RWPE1 (cell line): ENCODE data around the gene ZNF292.
"Not testable (repeated sequence)": the region's sequence is repeated elsewhere in the genome, so short reads cannot be mapped to it uniquely, and the experiment has no call there.

ENCODE experiments used
- CTCF ChIA-PET: fragments of 350-600 bp; sonication (Branson Sonifier 250); formaldehyde crosslinking; extraction: SDS; loops from one replicate; lab custom pipeline; 2021; lab: Yijun Ruan, JAX
- POLR2A ChIA-PET: fragments of 400-600 bp; formaldehyde crosslinking; extraction: SDS; loops from one replicate; lab custom pipeline; 2020; ENCODE audit warnings: antibody characterized with exemption; ENCODE audit not compliant: low non-redundant PET; lab: Yijun Ruan, JAX
- DNase-seq: peaks from one replicate; pipeline ENCODE4 v3.0.0; 2012; ENCODE audit warnings: low spot score
- H3K27ac ChIP-seq: fragments of 450-650 bp; 2 replicates; pipeline ENCODE4 v1.5.1; 2017
- TF ChIP-seq, protein P1 (sequence below): fragments of 450-650 bp; conservative IDR thresholded peaks from 2 replicates; pipeline ENCODE4 v1.5.1; 2017; ENCODE audit warnings: low read depth, mild to moderate bottlenecking

The ZNF292 gene

DNA sequence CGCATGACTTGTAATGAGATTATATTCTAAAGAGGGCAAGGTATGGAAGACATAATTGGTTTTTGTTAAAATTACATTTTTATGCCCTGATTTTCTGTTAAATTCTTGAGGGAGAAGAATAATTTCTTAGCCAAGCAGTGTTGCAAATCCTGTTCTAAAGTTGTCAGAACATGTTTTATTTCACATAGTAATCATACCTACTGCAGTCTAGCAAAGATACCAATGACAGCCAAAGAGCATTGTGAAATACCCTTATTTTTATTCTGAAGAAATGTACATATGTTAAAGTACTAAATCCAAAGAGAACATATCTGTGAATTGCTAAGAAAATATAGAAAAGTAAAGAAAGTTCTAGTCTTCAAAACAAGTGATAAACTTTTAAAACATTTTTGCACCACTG lies 127.4 kb downstream of the ZNF292 start:
- DNase-seq = peak; percentile 23
- ChIA-PET CTCF (no interaction called here), POLR2A (no interaction called here)
- TF ChIP-seq, protein P1, sequence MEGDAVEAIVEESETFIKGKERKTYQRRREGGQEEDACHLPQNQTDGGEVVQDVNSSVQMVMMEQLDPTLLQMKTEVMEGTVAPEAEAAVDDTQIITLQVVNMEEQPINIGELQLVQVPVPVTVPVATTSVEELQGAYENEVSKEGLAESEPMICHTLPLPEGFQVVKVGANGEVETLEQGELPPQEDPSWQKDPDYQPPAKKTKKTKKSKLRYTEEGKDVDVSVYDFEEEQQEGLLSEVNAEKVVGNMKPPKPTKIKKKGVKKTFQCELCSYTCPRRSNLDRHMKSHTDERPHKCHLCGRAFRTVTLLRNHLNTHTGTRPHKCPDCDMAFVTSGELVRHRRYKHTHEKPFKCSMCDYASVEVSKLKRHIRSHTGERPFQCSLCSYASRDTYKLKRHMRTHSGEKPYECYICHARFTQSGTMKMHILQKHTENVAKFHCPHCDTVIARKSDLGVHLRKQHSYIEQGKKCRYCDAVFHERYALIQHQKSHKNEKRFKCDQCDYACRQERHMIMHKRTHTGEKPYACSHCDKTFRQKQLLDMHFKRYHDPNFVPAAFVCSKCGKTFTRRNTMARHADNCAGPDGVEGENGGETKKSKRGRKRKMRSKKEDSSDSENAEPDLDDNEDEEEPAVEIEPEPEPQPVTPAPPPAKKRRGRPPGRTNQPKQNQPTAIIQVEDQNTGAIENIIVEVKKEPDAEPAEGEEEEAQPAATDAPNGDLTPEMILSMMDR = no peak
- H3K27ac ChIP-seq = no peak overlapping the region

DNA sequence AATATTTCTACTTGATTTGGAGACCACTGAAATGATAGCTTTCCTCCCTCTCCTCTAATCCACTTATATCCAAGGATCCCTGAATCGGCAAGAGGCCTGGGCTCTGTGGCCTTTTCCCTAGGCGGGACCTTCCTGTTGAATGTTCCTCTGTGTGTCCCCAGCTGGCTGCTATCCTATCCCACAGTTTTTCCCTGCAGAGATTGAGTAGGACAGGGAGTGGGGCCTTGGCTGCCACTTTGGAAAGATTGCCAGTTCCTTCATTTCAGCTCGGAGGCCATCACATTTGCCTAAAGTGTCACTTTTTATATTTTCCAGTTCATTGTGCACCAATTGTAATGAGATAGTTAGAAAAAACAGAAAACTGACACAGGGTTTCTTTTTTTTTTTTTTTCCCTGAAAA lies 128.1 kb downstream of the ZNF292 start:
- TF ChIP-seq, protein P1 = no peak

DNA sequence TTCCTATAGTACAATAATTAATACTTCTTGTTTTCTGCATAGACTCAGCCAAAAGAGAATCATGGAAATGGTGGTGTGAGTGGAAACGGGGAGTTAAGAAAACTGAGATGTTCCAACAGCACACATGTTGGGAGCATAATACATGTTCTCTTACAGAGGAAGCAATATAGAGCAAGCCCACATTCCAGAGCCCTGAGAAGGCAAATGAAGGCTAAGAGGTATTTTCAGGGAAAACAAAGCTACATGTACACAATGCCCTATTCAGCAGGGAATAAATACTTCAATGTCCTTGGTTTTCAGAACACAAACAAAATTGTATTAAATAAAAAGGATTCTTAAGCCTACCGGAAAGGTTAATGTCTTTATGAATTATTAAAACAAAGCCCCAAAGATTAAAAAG lies 131.9 kb downstream of the ZNF292 start:
- DNase-seq = no peak
- TF ChIP-seq, protein P1 = no peak
- CTCF ChIA-PET = no interaction called here
- POLR2A ChIA-PET = no interaction called here
- H3K27ac ChIP-seq = no peak overlapping the region

More for the DNA sequence above, 128.1 kb downstream of the ZNF292 start:
- ChIA-PET CTCF (interaction anchor here (0.6 to 0.7 kb wide), 2 partner anchors 44 to 204 kb away, joined by 3 to 4 read pairs; no protein-coding TSS in a partner anchor), POLR2A (no interaction called here)
- no peak for DNase-seq
- H3K27ac ChIP-seq = no peak overlapping the region

DNA sequence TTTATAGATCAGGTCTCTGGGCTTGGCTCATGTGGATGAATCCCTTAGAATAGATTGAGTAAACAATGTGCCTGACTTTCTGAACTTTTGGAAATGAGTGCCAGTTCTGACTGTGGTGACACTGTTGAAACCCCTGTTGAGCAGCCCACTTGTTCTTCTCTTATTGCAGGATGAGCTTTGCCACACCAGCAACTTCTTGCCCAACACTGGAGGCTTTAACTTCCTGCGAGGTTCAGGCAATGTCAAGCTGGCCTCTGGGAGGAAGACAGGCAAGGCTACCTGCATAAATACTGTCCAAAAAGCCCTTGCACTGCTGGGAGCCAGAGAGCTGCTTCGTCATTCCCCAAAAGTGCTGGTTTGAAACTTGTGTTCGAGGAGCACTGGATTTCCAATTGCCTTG lies 134.2 kb downstream of the ZNF292 start:
- no peak overlapping the region for H3K27ac ChIP-seq
- DNase-seq = no peak
- ChIA-PET CTCF (no interaction called here), POLR2A (no interaction called here)
- TF ChIP-seq, protein P1 = no peak

DNA sequence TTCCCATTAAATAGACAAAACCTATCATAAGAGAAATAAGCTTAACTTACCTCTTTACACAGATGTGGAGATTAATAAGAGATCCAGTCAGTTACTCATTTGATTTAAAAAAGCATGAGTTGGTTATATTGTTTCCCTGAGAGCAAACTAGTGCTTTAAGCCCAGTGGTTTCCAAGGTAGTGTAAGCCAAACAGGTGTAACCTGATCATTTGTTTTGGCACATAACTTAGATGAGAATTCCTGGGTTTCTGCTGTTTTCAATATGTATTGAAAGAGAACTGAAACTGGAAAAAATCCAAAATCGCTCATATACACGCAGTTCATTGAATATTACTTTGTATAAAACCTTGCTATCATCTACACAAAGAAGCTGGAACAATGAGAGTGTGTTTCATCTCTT lies 136.5 kb downstream of the ZNF292 start:
- no peak overlapping the region for H3K27ac ChIP-seq
- CTCF ChIA-PET = no interaction called here
- DNase-seq = no peak
- POLR2A ChIA-PET = no interaction called here
- TF ChIP-seq, protein P1 = no peak

DNA sequence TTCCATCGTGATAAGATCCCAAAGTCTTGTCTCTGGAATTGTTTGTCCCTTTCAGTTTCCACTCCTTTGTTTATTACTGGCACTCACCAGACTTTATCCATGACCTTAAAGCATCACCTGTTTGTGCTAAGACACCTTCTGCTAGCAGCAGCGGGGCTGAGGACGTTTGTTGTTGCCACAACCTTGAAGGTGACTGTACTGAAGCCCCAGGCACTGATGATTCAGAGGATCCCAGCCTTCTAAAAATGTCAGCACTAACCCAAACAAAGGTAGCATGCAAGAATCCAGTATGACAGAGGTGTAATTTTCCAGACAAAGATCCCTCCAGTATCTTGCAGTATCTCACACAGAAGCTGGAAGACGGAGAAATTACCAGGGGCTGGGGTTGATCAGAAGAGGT lies 138.2 kb downstream of the ZNF292 start:
- TF ChIP-seq, protein P1 = no peak
- no peak overlapping the region for H3K27ac ChIP-seq
- CTCF ChIA-PET = no interaction called here
- POLR2A ChIA-PET = no interaction called here
- peak; percentile 20 for DNase-seq

DNA sequence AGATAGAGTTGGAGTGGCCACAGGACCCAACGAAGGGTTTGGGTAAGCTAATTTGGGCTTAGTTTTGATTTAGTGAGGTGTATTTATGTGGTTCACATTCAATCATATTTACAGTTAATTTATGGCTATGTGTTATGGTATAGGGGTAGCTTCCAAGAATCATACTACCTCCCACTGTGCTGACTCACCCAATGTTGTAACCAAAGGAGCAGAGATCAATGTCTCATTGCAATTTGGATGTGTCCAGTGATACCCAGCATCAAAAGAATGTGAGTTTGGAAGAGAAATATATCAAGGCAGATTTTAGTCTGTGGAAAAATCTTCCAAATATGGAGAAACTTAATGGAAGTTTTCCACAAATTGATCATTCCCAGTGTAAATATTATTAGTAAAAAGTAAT lies 141.8 kb downstream of the ZNF292 start:
- TF ChIP-seq, protein P1 = no peak
- CTCF ChIA-PET = no interaction called here
- no peak overlapping the region for H3K27ac ChIP-seq
- no peak for DNase-seq
- POLR2A ChIA-PET = no interaction called here

DNA sequence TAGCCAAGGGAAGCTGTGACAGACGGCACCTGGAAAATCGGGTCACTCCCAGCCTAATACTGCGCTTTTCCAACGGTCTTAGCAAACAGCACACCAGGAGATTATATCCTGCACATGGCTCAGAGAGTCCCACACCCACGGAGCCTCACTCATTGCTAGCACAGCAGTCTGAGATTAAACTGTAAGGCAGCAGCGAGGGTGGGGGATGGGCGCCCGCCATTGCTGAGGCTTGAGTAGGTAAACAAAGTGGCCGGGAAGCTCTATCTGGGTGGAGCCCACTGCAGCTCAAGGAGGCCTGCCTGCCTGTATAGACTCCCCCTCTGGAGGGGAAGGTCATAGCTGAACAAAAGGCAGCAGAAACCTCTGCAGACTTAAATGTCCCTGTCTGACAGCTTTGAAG lies 145.9 kb downstream of the ZNF292 start:
- CTCF ChIA-PET, DNase-seq, POLR2A ChIA-PET, H3K27ac ChIP-seq: not testable (repeated sequence)
